ENCODE data around the gene SMIM43.
"Not testable (repeated sequence)": the region's sequence is repeated elsewhere in the genome, so short reads cannot be mapped to it uniquely, and the experiment has no call there.

The SMIM43 gene

DNA sequence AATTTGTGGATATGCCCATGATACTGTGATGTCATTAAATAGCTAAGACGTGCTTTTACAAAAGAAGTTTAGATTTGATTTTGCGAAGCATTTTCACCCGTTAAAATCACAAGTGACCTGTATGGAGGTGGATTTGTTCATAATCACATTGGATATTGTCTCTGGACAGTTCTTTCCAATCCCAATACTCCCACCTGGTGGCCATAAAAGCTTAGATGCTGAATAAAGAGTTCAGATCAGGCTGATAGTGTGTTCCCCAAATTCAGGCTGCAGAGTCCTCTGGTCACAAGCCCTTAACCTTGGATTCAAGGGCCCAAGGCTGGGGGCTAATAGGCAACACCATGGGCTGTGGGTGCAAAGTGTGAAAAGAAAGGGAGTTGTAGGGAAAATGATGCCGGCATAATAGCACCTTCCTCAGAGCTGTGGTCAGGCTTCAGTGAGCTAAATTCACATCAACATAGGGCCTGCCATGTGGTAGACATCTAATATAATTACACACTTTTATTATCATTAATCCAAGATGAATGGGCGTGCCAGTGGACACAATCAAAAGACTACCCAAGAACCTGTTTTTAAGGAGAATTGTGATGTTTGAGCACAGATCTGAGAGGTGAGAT is 28.1 kb downstream of the SMIM43 start:
- DNase-seq (ENCODE audit: low spot score) = peak; percentile 31

DNA sequence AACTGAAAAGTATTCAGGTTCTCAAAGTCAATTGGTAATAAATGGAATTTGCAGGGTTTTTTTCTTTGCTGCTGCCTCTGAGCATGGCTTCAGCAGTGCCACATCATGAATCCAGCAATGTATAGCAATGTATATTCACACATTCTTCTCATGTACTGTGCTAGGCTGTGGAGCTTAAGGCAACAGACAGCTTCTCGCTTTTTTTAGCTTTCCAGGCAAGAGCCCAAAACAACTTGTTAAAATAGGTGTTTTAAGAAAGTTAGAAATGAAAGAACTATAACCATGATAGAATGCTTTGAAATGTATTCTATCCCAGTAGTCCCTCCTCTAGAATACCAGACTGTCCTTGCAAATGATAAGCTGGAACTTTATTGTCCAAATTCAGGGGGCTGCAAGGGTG is 30.4 kb downstream of the SMIM43 start:
- DNase-seq (ENCODE audit: low spot score) = no peak

DNA sequence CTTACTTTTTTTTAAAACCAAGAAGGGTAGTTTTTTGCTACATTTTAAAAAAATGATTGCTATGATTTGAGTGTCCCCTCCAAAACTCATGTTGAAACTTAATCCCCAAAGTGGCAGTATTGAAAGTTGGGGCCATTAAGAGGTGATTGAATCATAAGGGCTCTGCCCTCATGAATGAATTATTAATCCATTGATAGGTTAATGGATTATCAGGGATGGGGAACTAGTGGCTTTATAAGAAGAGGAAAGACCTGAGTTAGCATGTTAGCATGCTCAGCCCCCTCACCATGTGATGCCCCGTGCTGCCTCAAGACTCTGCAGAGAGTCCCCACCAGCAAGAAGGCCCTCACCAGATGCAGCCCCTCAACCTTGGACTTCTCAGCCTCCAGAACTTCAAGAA is 31.0 kb downstream of the SMIM43 start:
- DNase-seq (ENCODE audit: low spot score) = no peak

DNA sequence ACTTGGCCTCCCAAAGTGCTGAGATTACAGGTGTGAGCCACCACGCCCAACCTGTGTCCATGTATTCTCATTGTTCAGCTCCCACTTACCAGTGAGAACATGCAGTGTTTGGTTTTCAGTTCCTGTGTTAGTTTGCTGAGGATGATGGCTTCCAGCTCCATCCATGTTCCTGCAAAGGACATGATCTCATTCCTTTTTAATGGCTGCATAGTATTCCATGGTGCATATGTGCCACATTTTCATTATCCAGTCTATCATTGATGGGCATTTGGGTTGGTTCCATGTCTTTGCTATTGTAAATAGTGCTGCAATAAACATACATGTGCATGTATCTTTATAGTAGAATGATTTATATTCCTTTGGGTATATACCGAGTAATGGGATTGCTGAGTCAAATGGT is 35.2 kb downstream of the SMIM43 start:
- not testable (repeated sequence) for DNase-seq (ENCODE audit: low spot score)

DNA sequence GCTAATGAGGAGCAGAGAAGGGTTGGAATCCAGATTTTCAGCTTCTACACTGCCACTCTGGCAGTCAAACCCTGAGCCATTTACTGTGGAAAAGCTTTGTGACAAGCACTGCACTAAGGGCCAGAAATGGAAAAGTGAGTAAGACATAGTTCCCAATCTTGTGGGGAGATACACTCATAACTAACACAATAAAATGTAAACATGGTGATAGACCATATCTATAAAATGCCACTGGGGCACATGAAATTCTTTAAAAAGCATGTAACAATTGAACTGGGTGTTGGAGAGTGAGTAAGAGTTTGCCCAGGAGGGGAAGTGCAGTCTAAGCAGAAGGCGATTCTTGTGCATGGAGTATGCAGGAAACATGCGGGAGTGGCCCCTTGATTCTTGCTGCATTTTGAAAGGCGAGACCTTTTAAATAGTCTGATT is 36.2 kb downstream of the SMIM43 start:
- no peak for DNase-seq (ENCODE audit: low spot score)

DNA sequence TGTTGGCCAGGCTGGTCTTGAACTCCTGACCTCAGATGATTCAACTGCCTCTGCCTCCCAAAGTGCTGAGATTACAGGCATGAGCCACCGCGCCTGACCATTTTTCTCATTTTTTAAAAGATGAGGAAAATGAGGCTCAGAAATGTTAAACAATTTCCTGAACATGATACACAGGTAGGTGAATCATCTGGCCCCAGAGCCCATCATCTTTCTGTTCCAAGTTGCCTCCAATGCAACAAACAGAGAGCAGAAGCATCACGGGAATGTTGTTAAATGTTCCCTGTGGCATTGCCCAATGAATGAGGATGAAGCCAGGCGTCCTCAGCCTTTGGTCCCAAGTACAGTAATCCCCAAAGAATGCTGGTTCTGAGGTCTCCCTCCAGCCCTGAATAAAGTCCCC is 36.9 kb downstream of the SMIM43 start:
- no peak for DNase-seq (ENCODE audit: low spot score)

DNA sequence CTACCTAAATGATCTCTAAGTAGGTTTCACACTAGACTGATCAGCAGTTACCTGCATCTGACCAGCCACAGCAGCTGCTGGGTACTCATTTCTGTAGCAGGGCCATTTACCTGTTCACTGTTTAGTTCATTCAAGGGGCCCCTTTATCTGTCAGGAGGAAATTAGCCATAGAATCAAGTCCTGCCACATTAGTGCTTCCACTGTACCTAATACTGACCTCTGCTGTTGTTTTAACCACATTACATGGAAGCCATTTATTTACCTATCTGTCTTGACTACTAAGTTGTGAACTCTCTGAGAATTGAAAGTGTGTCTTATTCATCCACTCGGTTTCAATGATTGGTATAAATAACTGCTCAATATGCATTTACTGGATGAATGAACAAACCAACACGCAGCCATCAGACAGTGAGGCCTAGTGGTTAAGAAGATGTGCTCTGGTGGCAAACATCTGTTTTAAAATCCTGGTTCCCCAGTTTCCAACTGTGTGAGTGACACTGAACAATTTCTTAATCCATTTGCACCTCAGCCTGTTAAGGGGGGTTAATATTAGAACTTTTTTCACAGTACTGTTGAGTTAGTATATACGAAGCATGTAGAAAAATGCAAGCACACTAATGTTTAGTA is 38.2 kb downstream of the SMIM43 start:
- peak; percentile 76 for DNase-seq (ENCODE audit: low spot score)

DNA sequence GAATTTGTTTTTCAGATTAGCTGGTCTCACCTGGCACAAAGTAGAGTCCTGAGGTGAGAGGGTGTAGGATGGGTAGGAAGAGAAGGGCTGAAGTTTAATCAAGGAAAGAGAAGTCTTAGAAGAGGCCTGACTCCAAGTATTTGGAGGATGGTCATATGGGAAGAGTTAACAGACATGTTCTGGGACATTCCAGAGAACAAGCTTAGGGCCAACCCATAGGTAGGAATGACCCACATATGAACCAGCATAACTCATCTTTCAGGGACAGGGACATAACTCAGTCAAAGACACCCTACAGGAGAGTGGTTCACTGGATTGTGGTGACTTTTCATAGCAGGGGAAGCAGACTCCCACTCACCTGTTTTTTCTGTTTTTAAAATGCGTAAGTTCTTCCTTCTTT is 40.3 kb downstream of the SMIM43 start:
- no peak for DNase-seq (ENCODE audit: low spot score)

DNA sequence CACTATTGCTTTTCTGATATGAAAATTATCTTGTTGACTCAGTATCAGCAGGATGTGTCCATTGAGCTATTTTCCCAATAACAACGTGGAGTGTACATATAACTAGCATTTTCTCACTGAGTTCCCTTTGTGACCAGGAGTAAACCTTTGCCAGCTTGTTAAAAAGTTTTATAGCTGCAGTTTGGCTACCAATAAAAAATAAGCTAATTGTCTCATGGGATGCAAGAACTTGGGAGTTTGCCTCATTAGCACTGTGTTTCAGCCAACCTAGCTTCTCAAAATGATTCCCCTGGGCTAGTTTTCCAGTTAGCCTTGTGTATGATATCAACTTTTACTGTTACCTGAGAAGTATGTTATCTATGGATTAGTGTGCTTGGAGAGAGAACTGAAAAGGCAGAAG is 43.3 kb downstream of the SMIM43 start:
- DNase-seq (ENCODE audit: low spot score) = no peak

DNA sequence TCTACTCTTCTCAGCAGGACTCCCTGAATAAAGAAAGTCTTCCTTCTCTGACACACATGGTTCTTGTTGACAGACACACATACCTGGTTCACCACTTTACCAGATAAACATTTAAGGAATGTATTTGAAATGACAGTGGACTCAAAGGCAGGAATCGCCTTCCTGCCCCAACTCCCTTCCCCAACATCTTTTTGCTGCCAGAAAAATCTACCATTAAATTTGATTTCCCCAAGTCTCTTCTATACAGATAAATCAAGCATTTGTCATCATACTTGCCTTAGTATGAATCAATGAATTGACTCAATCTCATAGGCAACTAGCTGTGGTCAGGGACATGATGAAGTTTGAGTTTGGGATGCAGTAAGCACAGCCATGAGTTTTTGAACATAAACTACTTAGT is 44.9 kb downstream of the SMIM43 start:
- no peak for DNase-seq (ENCODE audit: low spot score)

DNA sequence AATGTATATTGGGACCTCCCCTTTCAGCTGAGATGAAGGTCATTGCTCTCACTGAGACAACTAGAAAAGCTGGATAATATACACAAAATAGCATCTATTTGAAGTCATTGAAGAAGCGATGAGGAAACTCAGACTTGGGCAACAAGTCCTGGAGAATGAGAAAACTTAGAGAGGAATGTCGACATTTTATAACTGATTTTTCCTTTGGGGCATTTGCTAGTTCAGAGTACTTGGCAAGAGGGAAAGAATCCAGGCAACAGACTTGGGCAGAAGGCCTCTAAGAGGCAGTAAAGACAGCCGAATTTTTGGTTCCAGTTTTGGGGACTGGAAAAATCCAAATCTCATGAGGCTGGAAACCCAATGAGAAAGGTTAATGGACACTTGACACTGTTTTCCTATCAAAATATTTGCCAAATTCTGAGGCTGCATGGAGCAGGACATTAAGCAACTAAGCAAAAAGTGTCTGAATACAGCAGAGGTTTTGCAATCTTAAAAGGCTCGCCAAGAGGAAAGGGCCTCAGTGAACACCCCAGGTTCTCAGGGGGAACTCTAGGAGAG is 47.2 kb downstream of the SMIM43 start:
- no peak for DNase-seq (ENCODE audit: low spot score)

DNA sequence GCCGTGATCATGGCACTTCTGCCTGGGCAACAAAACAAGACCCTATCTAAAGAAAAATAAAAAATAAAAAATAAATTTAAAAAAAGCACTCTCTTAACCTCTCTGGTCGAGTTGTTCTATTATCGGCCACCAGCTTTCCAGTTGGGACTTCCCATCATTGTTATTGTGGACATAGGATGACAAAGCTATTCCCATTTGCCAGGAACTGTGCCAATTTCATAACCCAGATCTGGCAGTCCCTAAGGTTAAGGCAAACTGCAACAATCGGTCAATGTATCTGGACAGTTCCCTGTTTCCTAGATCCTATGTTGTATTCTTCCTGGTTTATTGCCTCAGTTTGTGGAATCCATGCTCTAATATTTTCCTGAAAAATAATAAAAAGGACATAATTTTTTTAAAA is 50.4 kb downstream of the SMIM43 start:
- DNase-seq (ENCODE audit: low spot score) = no peak

DNA sequence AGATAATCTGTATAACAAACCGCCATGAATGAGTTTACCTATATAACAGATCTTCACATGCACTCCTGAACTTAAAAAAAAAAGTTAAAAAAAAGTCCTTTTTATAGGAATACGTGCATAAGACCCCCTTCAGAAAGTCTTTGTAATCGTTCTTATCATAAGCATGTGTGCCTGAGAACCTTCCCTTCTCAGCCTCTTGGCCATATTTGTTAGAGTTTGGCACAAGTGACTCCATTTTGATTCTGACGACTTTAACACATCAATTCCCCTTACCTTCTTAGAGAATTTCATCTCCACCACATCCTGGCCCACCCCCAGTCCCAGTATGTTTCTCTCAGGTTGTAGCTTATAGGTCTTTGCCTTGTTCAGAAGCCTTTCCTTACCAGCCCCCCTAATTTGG is 52.2 kb downstream of the SMIM43 start:
- DNase-seq (ENCODE audit: low spot score) = no peak

DNA sequence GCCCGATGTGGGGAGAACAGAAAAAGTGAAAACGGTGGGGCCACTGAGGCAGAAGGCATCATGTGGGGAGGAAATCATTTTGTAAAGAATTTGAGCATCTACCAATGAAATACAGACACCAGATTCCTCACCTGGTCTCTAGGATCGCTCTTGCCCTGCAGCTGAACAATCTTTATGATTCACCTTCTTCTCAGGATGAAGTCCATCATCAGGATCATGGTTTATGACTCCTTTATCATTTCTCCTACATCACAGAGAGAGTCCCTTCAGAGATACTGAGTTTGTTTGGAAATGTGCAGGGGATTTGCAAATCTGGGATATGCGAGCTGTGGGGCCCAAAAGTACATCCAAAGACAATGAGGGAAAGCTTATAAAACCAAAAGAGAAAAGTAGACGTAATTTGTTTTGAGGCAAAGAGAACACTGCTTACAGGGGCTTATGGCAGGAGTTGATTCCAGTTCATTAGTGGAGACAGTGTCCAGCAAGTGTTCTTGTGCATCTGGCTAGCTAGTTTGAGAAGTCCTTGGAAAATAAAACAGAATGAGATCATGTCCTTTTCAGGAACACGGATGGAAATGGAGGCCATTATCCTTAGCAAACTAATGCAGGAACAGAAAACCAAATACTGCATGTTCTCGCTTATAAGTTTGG is 52.8 kb downstream of the SMIM43 start:
- DNase-seq (ENCODE audit: low spot score) = no peak

DNA sequence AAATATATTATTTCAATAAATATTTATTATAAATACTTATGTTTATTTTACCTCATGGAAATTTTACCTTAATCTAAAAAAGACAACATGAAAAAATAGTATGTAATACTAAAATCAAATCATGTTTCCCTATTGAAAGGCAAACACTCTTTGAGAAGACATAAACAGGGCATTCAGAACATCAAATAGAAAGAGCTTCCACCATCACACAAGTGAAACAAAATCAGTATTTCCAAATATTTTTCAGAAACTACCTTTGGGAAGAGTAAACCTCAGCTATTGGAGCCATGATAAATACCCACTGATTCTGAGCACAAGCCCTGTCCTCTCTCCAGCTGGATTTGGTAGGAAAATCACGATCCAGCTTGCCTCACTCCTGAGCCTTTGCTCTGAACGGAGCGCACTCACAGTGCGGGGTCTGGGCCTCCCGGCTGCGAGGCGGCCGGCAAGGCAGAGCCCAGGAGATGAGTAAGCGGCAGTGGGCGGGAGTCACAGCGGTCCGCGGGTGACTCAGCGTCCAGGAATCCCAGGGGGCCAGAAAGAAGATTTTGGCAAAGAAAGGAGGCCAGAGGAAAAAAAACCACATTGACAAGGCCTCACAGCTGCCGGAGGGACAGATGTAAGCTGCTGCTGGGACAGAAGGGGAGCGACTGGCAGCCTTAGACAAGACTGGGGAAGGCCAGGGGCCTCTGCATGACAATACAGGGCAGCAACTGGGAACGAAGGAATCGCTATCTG is 53.5 kb downstream of the SMIM43 start:
- no peak for DNase-seq (ENCODE audit: low spot score)

DNA sequence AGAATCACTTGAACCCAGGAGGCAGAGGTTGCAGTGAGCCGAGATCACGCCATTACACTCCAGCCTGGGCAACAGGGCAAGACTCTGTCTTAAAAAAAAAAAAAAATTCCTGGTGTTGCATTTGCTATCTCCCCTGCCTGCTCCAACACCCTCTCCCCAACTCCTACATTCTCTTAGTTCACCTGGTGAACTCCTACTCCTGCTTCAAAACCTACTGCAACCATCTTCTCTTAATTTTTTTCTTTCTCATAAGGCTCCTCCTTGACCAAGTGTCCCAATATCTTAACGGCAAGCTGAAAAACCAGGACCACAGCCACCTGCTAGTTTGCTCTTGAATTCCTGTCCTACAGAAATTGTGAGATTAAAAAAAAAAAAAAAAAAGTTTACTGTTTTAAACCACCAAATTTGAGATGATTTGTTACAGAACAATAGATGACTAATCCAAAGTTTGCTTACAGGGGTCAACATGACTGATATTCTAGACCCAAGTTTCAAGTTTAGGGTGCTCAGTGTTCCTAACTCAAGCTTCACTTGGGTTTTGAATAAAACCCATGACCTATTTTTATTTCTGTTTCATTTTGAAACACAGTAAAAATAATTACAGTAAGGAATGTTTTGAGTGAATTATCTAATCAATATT is 55.1 kb downstream of the SMIM43 start:
- DNase-seq (ENCODE audit: low spot score) = no peak
